ENCODE data around the gene TTLL13.

Gene TTLL13

GRCh38 chr15:90214553-90215196 is 34.7 kb upstream of the TTLL13 start:
- DNase-seq (ENCODE audit: low read depth in 3 of 3, low spot score in 1 of 3) = no peak

GRCh38 chr15:90217671-90218394 is 31.5 kb upstream of the TTLL13 start:
- DNase-seq (ENCODE audit: low read depth in 3 of 3, low spot score in 1 of 3) = no peak

- DNase-seq (ENCODE audit: low read depth in 3 of 3, low spot score in 1 of 3) = peak in 1 of 3 donors; percentile 50
Observed at GRCh38 chr15:90219421-90220141, 29.8 kb upstream of the TTLL13 start.

- no peak for DNase-seq (ENCODE audit: low read depth in 3 of 3, low spot score in 1 of 3)
Observed at GRCh38 chr15:90221246-90221900, 28.0 kb upstream of the TTLL13 start.

- no peak for DNase-seq (ENCODE audit: low read depth in 3 of 3, low spot score in 1 of 3)
Observed at GRCh38 chr15:90222547-90222946, 26.8 kb upstream of the TTLL13 start.

- DNase-seq (ENCODE audit: low read depth in 3 of 3, low spot score in 1 of 3) = no peak
Observed at GRCh38 chr15:90223441-90224165, 25.8 kb upstream of the TTLL13 start.

- no peak for DNase-seq (ENCODE audit: low read depth in 3 of 3, low spot score in 1 of 3)
Observed at GRCh38 chr15:90225047-90225446, 24.3 kb upstream of the TTLL13 start.

- DNase-seq (ENCODE audit: low read depth in 3 of 3, low spot score in 1 of 3) = no peak
Observed at GRCh38 chr15:90225504-90226234, 23.7 kb upstream of the TTLL13 start.

- no peak for DNase-seq (ENCODE audit: low read depth in 3 of 3, low spot score in 1 of 3)
Observed at GRCh38 chr15:90227336-90227735, 22.0 kb upstream of the TTLL13 start.

- DNase-seq (ENCODE audit: low read depth in 3 of 3, low spot score in 1 of 3) = no peak
Observed at GRCh38 chr15:90227816-90228772, 21.3 kb upstream of the TTLL13 start.

GRCh38 chr15:90228960-90229359 is 20.4 kb upstream of the TTLL13 start:
- DNase-seq (ENCODE audit: low read depth in 3 of 3, low spot score in 1 of 3) = no peak

- DNase-seq (ENCODE audit: low read depth in 3 of 3, low spot score in 1 of 3) = no peak
Observed at GRCh38 chr15:90230071-90230494, 19.3 kb upstream of the TTLL13 start.

- DNase-seq (ENCODE audit: low read depth in 3 of 3, low spot score in 1 of 3) = no peak
Observed at GRCh38 chr15:90230610-90231009, 18.7 kb upstream of the TTLL13 start.

GRCh38 chr15:90231028-90232017 is 18.0 kb upstream of the TTLL13 start:
- DNase-seq (ENCODE audit: low read depth in 3 of 3, low spot score in 1 of 3) = peak; percentile 42 to 67 (median 60)

GRCh38 chr15:90232196-90232595 is 17.2 kb upstream of the TTLL13 start:
- DNase-seq (ENCODE audit: low read depth in 3 of 3, low spot score in 1 of 3) = no peak

GRCh38 chr15:90232941-90233386 is 16.4 kb upstream of the TTLL13 start:
- DNase-seq (ENCODE audit: low read depth in 3 of 3, low spot score in 1 of 3) = no peak

GRCh38 chr15:90233387-90234095 is 15.8 kb upstream of the TTLL13 start, which contains the start of gene CIB1:
CIB1 (minus strand) TSS chr15:90233941; CDS start chr15:90233885, 56 bp downstream.
- peak in 2 of 3 donors; percentile 91 to 93 for DNase-seq (ENCODE audit: low read depth in 3 of 3, low spot score in 1 of 3)

Measured in stimulated activated CD4-positive, alpha-beta T cell treated with anti-CD3 and anti-CD28 coated beads, TNF-alpha, amount 100 ng/mL, for 1 hour (primary cell).